CD4-positive, alpha-beta T cell (primary cell): ENCODE measurements around the gene ANXA4. TPM values are rescaled to one million over a fixed set of nuclear protein-coding genes. Genes with fewer than 3 reads are reported as not detected.

Source experiments
- ATAC-seq: fragments of 200-7000 bp; cut with Tn5 transposase; one replicate; pipeline ENCODE4 v1.10.0; 2022; ENCODE audit warnings: mild to moderate bottlenecking; ENCODE audit not compliant: poor library complexity
- CTCF ChIA-PET: fragments of 350-600 bp; sonication (Branson Sonifier 250); formaldehyde crosslinking; loops from one replicate; lab custom pipeline; 2021; ENCODE audit warnings: antibody characterized with exemption, inconsistent platforms; lab: Charles Lee
- POLR2A ChIA-PET: fragments of 350-600 bp; sonication (Branson Sonifier 250); formaldehyde crosslinking; loops from one replicate; lab custom pipeline; 2021; ENCODE audit warnings: antibody characterized with exemption, inconsistent platforms; lab: Charles Lee
- DNase-seq, 14 experiments: peaks; one replicate each; pipeline ENCODE4 v3.0.0-alpha.2; 2013 to 2020; ENCODE audit warnings: mixed read lengths in 2 of 14
- H3K27ac ChIP-seq, 2 donors: one replicate each; pipeline versions ENCODE4 v1.5.1 to v1.7.0; 2013; ENCODE audit warnings: low read length in 2 of 2, low read depth in 1 of 2, mild to moderate bottlenecking in 1 of 2
- H3K27me3 ChIP-seq, 2 experiments: 1 replicate in 1 of 2; 2 replicates in 1 of 2; pipeline versions ENCODE4 v1.6.1 to v1.7.0; 2013; ENCODE audit warnings: low read length in 2 of 2, control low read depth in 1 of 2, mild to moderate bottlenecking in 1 of 2, moderate library complexity in 1 of 2; ENCODE audit not compliant: insufficient read depth in 2 of 2, control insufficient read depth in 1 of 2
- H3K36me3 ChIP-seq: one replicate; pipeline ENCODE4 v1.6.1; 2013; ENCODE audit warnings: low read length, control low read depth; ENCODE audit not compliant: insufficient read depth
- H3K4me1 ChIP-seq: one replicate; pipeline ENCODE4 v1.6.1; 2013; ENCODE audit warnings: low read length, control low read depth; ENCODE audit not compliant: insufficient read depth
- H3K4me3 ChIP-seq: one replicate; pipeline ENCODE4 v1.5.1; 2013; ENCODE audit warnings: mild to moderate bottlenecking, low read length, moderate library complexity
- H3K9me3 ChIP-seq, 2 experiments: 1 replicate in 1 of 2; 2 replicates in 1 of 2; pipeline versions ENCODE4 v1.6.1 to v1.7.0; 2013; ENCODE audit warnings: low read length in 2 of 2, mild to moderate bottlenecking in 2 of 2, control low read depth in 1 of 2, moderate library complexity in 1 of 2; ENCODE audit not compliant: control insufficient read depth in 1 of 2, insufficient read depth in 1 of 2
- H3K27ac Mint-ChIP-seq: one replicate; pipeline ENCODE4 v1.8.0; 2020; ENCODE audit warnings: mixed read lengths
- H3K27me3 Mint-ChIP-seq: one replicate; pipeline ENCODE4 v1.8.0; 2021; ENCODE audit warnings: mixed read lengths
- H3K36me3 Mint-ChIP-seq: one replicate; pipeline ENCODE4 v1.8.0; 2021; ENCODE audit warnings: low read depth, mixed read lengths
- H3K4me1 Mint-ChIP-seq: one replicate; pipeline ENCODE4 v1.8.0; 2021; ENCODE audit warnings: low read depth, mixed read lengths
- H3K4me3 Mint-ChIP-seq: one replicate; pipeline ENCODE4 v1.8.0; 2020; ENCODE audit warnings: mild to moderate bottlenecking, mixed read lengths
- H3K9me3 Mint-ChIP-seq: one replicate; pipeline ENCODE4 v1.8.0; 2020; ENCODE audit warnings: mixed read lengths
- intact Hi-C, 2 experiments: fragments of 100-400 bp; cut with DNase I in 1 of 2; cut with micrococcal nuclease in 1 of 2; formaldehyde crosslinking; loops; one replicate each; pipeline versions ENCODE4 v1.15.1 to v1.9.0; 2023 to 2025; cut with DNase I, micrococcal nuclease
- total RNA-seq, 174 experiments: library from RNA in 2 of 174; stranded (reverse) in 2 of 174; gene quantifications; one replicate each; pipeline ENCODE4 v1.2.3 and lab custom pipeline; 2021 to 2026
- TF ChIP-seq, protein P1 (sequence below): fragments of 200-600 bp; IDR thresholded peaks from one replicate; pipeline ENCODE4 v1.8.0; 2022; ENCODE audit warnings: antibody characterized with exemption, mild to moderate bottlenecking

ANXA4 gene
- total RNA-seq, 2 experiments from 2014 or later = 4.0 to 5.3 TPM

DNA sequence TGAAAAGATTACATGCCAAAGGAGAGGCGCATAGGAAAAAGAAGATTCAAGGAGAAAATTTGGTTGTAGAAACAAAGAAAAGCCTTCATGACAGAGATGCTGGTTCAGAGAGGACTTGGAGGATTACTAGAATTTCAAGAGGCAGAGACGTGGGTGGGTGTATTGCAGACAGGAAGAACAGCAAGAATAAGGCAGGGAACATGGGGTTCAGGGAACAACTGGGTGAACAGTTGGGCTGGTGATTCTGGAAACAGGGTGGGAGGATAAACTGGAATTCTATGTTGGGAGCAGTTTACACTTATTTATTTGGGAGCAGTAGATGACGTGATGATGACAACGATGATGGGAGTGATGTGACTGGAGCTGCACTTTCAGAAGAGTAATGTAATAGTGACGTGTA is 69.1 kb downstream of the ANXA4 start:
- Histone ChIP-seq H3K27ac (no peak overlapping the region), H3K9me3 (no peaks in the 10 kb centered on the region), H3K4me3 (no peak overlapping the region), H3K27me3 (no peaks in the 10 kb centered on the region), H3K4me1 (no peaks in the 10 kb centered on the region), H3K36me3 (peaks cover 3% of the 10 kb centered on the region)
- H3K36me3 Mint-ChIP-seq = no peaks in the 10 kb centered on the region
- intact Hi-C loops = loop anchor here in 1 of 2 experiments (10.0 kb wide), 1 partner anchor 366 kb away; no protein-coding TSS in a partner anchor
- ATAC-seq (no peak), DNase-seq (no peak)
- H3K27me3 Mint-ChIP-seq = no peaks in the 10 kb centered on the region
- H3K4me1 Mint-ChIP-seq = no peaks in the 10 kb centered on the region
- H3K9me3 Mint-ChIP-seq = no peaks in the 10 kb centered on the region
- TF ChIP-seq, protein P1, sequence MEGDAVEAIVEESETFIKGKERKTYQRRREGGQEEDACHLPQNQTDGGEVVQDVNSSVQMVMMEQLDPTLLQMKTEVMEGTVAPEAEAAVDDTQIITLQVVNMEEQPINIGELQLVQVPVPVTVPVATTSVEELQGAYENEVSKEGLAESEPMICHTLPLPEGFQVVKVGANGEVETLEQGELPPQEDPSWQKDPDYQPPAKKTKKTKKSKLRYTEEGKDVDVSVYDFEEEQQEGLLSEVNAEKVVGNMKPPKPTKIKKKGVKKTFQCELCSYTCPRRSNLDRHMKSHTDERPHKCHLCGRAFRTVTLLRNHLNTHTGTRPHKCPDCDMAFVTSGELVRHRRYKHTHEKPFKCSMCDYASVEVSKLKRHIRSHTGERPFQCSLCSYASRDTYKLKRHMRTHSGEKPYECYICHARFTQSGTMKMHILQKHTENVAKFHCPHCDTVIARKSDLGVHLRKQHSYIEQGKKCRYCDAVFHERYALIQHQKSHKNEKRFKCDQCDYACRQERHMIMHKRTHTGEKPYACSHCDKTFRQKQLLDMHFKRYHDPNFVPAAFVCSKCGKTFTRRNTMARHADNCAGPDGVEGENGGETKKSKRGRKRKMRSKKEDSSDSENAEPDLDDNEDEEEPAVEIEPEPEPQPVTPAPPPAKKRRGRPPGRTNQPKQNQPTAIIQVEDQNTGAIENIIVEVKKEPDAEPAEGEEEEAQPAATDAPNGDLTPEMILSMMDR = no peak
- POLR2A ChIA-PET = no interaction called here
- H3K4me3 Mint-ChIP-seq = no peak overlapping the region
- CTCF ChIA-PET = interaction anchor here (3.6 kb wide), 1 partner anchor 87 kb away, joined by 22 read pairs; no protein-coding TSS in a partner anchor
- no peak overlapping the region for H3K27ac Mint-ChIP-seq

GRCh38 chr2:69811591-69811990 is 69.7 kb downstream of the ANXA4 start:
- intact Hi-C loops = loop anchor here in 1 of 2 experiments (10.0 kb wide), 1 partner anchor 367 kb away; no protein-coding TSS in a partner anchor
- no peaks in the 10 kb centered on the region for H3K9me3 Mint-ChIP-seq
- no peak overlapping the region for H3K4me3 Mint-ChIP-seq
- H3K4me3 ChIP-seq = no peak overlapping the region
- ATAC-seq (no peak), DNase-seq (no peak)
- no peaks in the 10 kb centered on the region for H3K9me3 ChIP-seq
- H3K27me3 Mint-ChIP-seq = no peaks in the 10 kb centered on the region
- no peak overlapping the region for H3K27ac ChIP-seq
- no peaks in the 10 kb centered on the region for H3K4me1 ChIP-seq
- H3K27ac Mint-ChIP-seq = no peak overlapping the region
- H3K36me3 ChIP-seq = no peaks in the 10 kb centered on the region
- CTCF ChIA-PET = interaction anchor here (3.6 kb wide), 1 partner anchor 87 kb away, joined by 22 read pairs; no protein-coding TSS in a partner anchor
- H3K36me3 Mint-ChIP-seq = no peaks in the 10 kb centered on the region
- TF ChIP-seq, protein P1 = no peak
- no peaks in the 10 kb centered on the region for H3K4me1 Mint-ChIP-seq
- no peaks in the 10 kb centered on the region for H3K27me3 ChIP-seq
- POLR2A ChIA-PET = no interaction called here

- intact Hi-C loops = loop anchor here (5.0 to 10.0 kb wide), 3 partner anchors 173 to 371 kb away; partner anchors contain the start of gene AAK1 (in 1 of the 2)
- POLR2A ChIA-PET = interaction anchor here (3.2 kb wide), 1 partner anchor 91 kb away, joined by 21 read pairs; no protein-coding TSS in a partner anchor
- no peak for ATAC-seq
- Histone ChIP-seq H3K27me3 (no peaks in the 10 kb centered on the region), H3K36me3 (no peaks in the 10 kb centered on the region), H3K4me1 (no peaks in the 10 kb centered on the region), H3K4me3 (no peak overlapping the region), H3K27ac (no peak overlapping the region), H3K9me3 (no peaks in the 10 kb centered on the region)
- no peak overlapping the region for H3K27ac Mint-ChIP-seq
- no peaks in the 10 kb centered on the region for H3K27me3 Mint-ChIP-seq
- H3K36me3 Mint-ChIP-seq = no peaks in the 10 kb centered on the region
- peaks cover 5% of the 10 kb centered on the region for H3K4me1 Mint-ChIP-seq
- TF ChIP-seq, protein P1 = no peak
- CTCF ChIA-PET = interaction anchor here (1.2 to 4.6 kb wide), 5 partner anchors 10 to 379 kb away, joined by 3 to 81 read pairs (median 4); partner anchors contain the start of gene NFU1
- DNase-seq = no peak
- no peak overlapping the region for H3K4me3 Mint-ChIP-seq
- H3K9me3 Mint-ChIP-seq = no peaks in the 10 kb centered on the region
Observed at GRCh38 chr2:69815717-69816116, 73.8 kb downstream of the ANXA4 start.
